Fibroblast of pulmonary artery (primary cell): ENCODE results near the gene ANO4.

Experiments
- DNase-seq: peaks from one replicate; pipeline ENCODE4 v3.0.0-alpha.2; 2010; ENCODE audit warnings: low read depth
- H3K4me3 ChIP-seq: replicated peaks from 2 replicates; pipeline ENCODE4 v1.5.1; 2011; ENCODE audit warnings: low read depth, mild to moderate bottlenecking, control low read depth, low read length, moderate library complexity
- TF ChIP-seq, protein P1 (sequence below): IDR thresholded peaks from 2 replicates; pipeline ENCODE4 v1.5.1; 2011; ENCODE audit warnings: mild to moderate bottlenecking, control low read depth, low read length, inconsistent platforms; ENCODE audit errors: missing control alignments

Gene ANO4

DNA sequence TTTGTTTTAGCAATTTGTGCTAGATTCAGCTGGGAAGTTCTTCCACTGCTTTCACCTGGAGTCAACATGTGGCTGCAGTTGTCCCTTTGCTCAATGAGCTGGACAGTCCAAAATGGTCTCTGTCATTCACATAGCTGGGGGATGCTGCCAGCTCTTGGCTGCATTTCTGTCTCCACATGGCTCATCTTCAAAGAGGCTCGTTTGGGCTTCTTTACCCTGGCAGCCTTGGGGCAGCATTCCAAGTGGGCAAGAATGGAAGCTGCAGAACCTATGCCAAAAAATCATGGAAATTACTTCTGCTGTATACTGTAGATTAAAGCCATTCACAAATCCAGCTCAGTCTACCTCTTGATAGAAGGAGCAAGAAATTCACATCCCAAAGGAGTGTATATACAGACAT is 216.3 kb downstream of the ANO4 start:
- TF ChIP-seq, protein P1, sequence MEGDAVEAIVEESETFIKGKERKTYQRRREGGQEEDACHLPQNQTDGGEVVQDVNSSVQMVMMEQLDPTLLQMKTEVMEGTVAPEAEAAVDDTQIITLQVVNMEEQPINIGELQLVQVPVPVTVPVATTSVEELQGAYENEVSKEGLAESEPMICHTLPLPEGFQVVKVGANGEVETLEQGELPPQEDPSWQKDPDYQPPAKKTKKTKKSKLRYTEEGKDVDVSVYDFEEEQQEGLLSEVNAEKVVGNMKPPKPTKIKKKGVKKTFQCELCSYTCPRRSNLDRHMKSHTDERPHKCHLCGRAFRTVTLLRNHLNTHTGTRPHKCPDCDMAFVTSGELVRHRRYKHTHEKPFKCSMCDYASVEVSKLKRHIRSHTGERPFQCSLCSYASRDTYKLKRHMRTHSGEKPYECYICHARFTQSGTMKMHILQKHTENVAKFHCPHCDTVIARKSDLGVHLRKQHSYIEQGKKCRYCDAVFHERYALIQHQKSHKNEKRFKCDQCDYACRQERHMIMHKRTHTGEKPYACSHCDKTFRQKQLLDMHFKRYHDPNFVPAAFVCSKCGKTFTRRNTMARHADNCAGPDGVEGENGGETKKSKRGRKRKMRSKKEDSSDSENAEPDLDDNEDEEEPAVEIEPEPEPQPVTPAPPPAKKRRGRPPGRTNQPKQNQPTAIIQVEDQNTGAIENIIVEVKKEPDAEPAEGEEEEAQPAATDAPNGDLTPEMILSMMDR, result no peak
- H3K4me3 ChIP-seq, result no peak overlapping the region

GRCh38 chr12:101013993-101014392 is 219.4 kb downstream of the ANO4 start:
- DNase-seq, result no peak
- no peak overlapping the region for H3K4me3 ChIP-seq
- TF ChIP-seq, protein P1, result no peak

More for the DNA sequence above, 216.3 kb downstream of the ANO4 start:
- DNase-seq, result no peak

- TF ChIP-seq, protein P1, result no peak
- no peak overlapping the region for H3K4me3 ChIP-seq
- no peak for DNase-seq
Measured at GRCh38 chr12:101015044-101015443, 220.5 kb downstream of the ANO4 start.

DNA sequence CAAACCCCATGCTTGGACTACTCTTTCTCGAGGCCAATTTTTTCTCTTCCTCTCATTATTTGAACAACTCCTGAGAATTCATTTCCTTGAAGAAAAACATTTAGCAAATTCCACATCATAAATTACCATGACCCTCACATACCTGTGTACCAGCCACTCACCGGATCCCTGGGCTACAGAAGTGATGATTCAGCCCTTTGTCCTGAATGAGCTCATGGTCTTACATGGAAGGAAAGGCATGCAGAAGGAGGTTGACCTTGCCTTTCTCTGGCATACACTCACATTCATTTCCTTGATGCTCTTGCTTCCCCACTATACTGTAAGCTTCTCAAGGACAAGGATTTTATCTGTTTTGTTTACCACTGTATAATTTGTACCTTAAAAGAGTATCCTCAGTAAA is 224.0 kb downstream of the ANO4 start:
- peak; percentile 91 for DNase-seq
- TF ChIP-seq, protein P1, result no peak
- no peak overlapping the region for H3K4me3 ChIP-seq

DNA sequence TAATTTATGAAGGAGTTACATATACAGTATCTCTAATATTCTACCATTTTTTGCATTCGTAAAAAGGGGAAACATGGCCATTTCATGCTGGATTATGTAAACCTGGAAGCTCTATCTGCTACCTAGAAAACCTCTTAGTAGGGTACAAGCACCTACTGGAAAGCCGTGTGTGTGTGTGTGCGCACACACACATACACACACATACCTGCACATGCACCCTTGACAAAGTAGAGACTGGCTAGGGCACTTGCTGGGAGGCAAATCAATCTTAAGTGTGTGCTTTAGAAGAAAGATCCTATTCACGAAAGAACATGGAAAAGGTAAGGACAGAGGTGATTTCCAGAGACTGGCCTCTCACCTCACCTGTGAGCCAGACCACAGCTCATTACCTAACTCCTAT is 224.6 kb downstream of the ANO4 start:
- no peak for DNase-seq
- TF ChIP-seq, protein P1, result no peak

DNA sequence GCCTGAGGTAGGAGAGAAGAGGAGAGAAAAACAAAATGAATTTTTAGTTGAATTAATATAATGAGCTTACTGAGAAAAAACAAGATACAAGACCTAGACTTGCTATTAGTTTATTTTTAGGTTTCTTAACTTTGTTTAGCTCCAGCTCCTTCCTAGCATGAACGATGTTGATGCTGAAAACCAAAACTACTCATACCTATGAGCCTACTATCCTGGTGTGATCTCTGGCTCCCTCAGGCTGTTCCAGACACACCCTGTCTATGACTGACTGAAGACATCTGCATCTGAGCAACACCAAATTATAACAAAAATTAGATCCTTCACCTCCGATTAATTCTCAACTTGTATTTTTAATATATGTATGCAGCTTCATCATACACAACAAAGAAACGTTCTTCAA is 225.1 kb downstream of the ANO4 start:
- TF ChIP-seq, protein P1, result no peak
- DNase-seq, result no peak
- H3K4me3 ChIP-seq, result no peak overlapping the region

More for the DNA sequence above, 224.6 kb downstream of the ANO4 start:
- H3K4me3 ChIP-seq, result no peak overlapping the region

DNA sequence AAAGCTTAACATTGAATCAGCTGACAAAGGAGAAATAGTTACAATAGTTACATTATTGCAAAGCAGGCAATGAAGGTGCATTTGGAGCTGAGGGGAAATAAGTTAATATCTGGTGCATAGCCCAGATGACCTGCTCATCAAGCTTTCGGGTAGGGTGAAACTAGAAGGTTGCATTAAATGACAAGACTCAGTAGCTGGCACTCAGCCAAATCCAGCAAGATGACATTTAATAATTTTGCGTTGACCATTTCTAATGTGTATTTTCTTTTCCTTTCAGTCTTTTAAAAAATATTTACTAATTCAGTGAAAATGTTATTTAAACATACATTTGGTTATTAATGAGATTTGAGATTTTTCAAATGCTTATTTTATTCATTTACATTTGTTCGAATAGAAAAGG is 226.9 kb downstream of the ANO4 start:
- TF ChIP-seq, protein P1, result no peak
- peak; percentile 17 for DNase-seq
- H3K4me3 ChIP-seq, result no peak overlapping the region
